HepG2 (cell line): Measurements from ENCODE around the gene NPPA. TPM values are rescaled to one million over a fixed set of nuclear protein-coding genes. Genes with fewer than 3 reads are reported as not detected.
A peak's percentile ranks its signal among the peaks of the same experiment; 100 is the strongest.

ENCODE experiments used
- ARNTL ChIP-seq: sonication (generic); formaldehyde crosslinking; IDR thresholded peaks from 2 replicates; pipeline ENCODE4 v1.4.0; 2020; ENCODE audit warnings: mild to moderate bottlenecking, missing genetic modification reagents
- CCAR2 ChIP-seq: fragments of 200-400 bp; formaldehyde crosslinking; optimal IDR thresholded peaks from 2 replicates; pipeline ENCODE3; 2018; ENCODE audit warnings: low read depth, mild to moderate bottlenecking, low read length, moderate library complexity
- FIP1L1 ChIP-seq: fragments of 200-400 bp; formaldehyde crosslinking; IDR thresholded peaks from 2 replicates; pipeline ENCODE4 v1.6.1; 2018; ENCODE audit warnings: low read depth, mild to moderate bottlenecking, low read length, moderate library complexity, borderline replicate concordance; ENCODE audit not compliant: insufficient read depth
- GABPA ChIP-seq, 2 experiments: IDR thresholded peaks; 2 replicates each; pipeline ENCODE4 v1.6.1; 2011 to 2016; ENCODE audit warnings: low read depth in 2 of 2, low read length in 1 of 2, missing biosample characterization in 1 of 2, missing genetic modification characterization in 1 of 2
- GTF3A ChIP-seq: sonication (generic); formaldehyde crosslinking; conservative IDR thresholded peaks from 2 replicates; pipeline ENCODE4 v1.4.0; 2020; ENCODE audit warnings: mild to moderate bottlenecking, missing genetic modification reagents
- HDAC1 ChIP-seq: sonication (generic); formaldehyde crosslinking; IDR thresholded peaks from 2 replicates; pipeline ENCODE4 v1.5.1; 2020; ENCODE audit warnings: mild to moderate bottlenecking, missing genetic modification reagents
- KMT2A ChIP-seq: sonication (generic); formaldehyde crosslinking; IDR thresholded peaks from 2 replicates; pipeline ENCODE4 v1.4.0; 2020; ENCODE audit warnings: missing genetic modification reagents
- SIN3A ChIP-seq: IDR thresholded peaks from 2 replicates; pipeline ENCODE4 v1.6.1; 2011; ENCODE audit warnings: low read depth, mild to moderate bottlenecking, control low read depth, low read length, borderline replicate concordance
- SKI ChIP-seq: fragments of 450-650 bp; IDR thresholded peaks from one replicate; pipeline ENCODE4 v1.6.1; 2018; ENCODE audit warnings: mild to moderate bottlenecking; ENCODE audit not compliant: partially characterized antibody
- SRF ChIP-seq: IDR thresholded peaks from 2 replicates; pipeline ENCODE4 v1.6.1; 2011; ENCODE audit warnings: mild to moderate bottlenecking, low read depth, low read length, moderate library complexity
- TCF12 ChIP-seq, 2 experiments: fragments of 450-650 bp in 1 of 2; sonication (generic) in 1 of 2; formaldehyde crosslinking in 1 of 2; IDR thresholded peaks; 2 replicates each; pipeline versions ENCODE4 v1.6.1 to v1.8.0; 2017 to 2022; ENCODE audit warnings: antibody characterized with exemption in 1 of 2, mild to moderate bottlenecking in 1 of 2, missing genetic modification reagents in 1 of 2, moderate library complexity in 1 of 2
- ZNF17 ChIP-seq: sonication (generic); formaldehyde crosslinking; IDR thresholded peaks from 2 replicates; pipeline ENCODE4 v1.5.0; 2020; ENCODE audit warnings: mild to moderate bottlenecking, missing genetic modification reagents
- ZNF563 ChIP-seq: sonication (generic); formaldehyde crosslinking; IDR thresholded peaks from 2 replicates; pipeline ENCODE4 v1.8.0; 2022; ENCODE audit warnings: mild to moderate bottlenecking, moderate library complexity, missing genetic modification reagents
- polyA plus RNA-seq, 8 experiments: library from polyadenylated mRNA; depleted of rRNA in 3 of 8; stranded (reverse) in 7 of 8; unstranded in 1 of 8; fragments of >200 nt; fragmentation: Illumina TruSeq in 4 of 8; extraction: Trizol in 4 of 8; gene quantifications; 2 replicates each; pipeline versions ENCODE4 v1.2.1 to v1.2.3, GENCODE V29; 2011 to 2016; ENCODE audit warnings: low read depth in 4 of 8, missing spikeins in 1 of 8, mixed read lengths in 1 of 8; ENCODE audit not compliant: insufficient read depth in 1 of 8
- total RNA-seq, 5 experiments: library from RNA; depleted of rRNA; stranded (reverse); fragments of >200 nt; fragmentation: Illumina TruSeq; extraction: Trizol; gene quantifications; 2 replicates each; pipeline ENCODE4 v1.2.3, GENCODE V29; 2016; ENCODE audit warnings: low read depth in 1 of 5
- TF ChIP-seq, protein P1 (sequence below): sonication (generic); formaldehyde crosslinking; IDR thresholded peaks from 2 replicates; pipeline ENCODE4 v1.4.0; 2020; ENCODE audit warnings: missing genetic modification reagents
- TF ChIP-seq, protein P2 (sequence below): sonication (generic); formaldehyde crosslinking; IDR thresholded peaks from 2 replicates; pipeline ENCODE4 v1.5.1; 2020; ENCODE audit warnings: missing genetic modification reagents, mild to moderate bottlenecking, borderline replicate concordance
- TF ChIP-seq, protein P3 (sequence below): sonication (generic); formaldehyde crosslinking; IDR thresholded peaks from 2 replicates; pipeline ENCODE4 v1.5.0; 2020; ENCODE audit warnings: missing genetic modification reagents
- TF ChIP-seq, protein P4 (sequence below): sonication (generic); formaldehyde crosslinking; IDR thresholded peaks from 2 replicates; pipeline ENCODE4 v1.9.0; 2022; ENCODE audit warnings: low read depth, missing genetic modification reagents
- TF ChIP-seq, protein P5 (sequence below): sonication (generic); formaldehyde crosslinking; IDR thresholded peaks from 2 replicates; pipeline ENCODE4 v1.4.0; 2020; ENCODE audit warnings: missing genetic modification reagents

The NPPA gene
- total and polyA plus RNA-seq, 2 of the 13 experiments (the other 11 are each of a cell fraction or from before 2014, with no cell fraction given) = not detected

DNA sequence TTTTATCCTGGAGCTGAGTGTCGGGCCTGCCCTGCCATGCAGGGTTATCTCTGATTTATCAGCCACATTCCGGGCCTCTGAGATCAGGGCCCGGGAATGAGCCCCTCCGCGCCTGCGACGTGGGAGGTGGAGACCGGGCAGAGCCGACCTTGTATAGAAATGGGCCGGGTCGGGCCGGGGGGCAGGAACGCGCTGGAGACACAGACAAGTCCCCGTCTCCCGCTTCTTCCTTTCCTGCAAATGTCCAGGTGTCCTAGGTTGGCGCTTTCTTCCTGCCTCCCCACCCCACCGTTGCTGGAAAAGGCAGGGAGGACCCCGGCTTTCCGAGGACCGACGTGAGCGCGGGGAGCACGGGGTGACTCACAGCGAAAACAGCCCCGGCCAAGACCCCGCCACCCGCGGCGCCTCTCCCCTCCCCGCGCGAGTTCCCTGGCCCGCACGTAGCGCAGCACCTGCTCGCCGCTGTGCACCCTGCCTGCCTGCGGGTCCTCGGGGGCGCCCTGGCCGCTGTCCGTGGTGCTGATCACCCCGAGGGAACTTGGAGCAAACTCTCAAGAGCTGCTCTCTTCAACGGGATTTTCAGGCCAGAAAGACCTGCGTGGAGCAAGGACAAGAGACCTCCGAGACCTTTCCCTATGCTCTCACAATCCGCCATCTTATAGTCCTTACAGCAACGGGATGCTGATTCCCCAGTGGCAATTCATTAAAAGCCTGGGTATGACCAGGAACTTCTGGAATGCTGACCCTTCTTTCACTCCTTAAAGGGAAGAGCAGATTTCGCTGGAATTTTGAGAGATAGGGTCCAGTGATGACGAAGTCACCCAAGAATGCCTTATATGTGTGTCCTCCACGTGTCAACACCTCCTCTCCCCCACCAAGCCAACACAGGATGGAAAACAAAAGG lies 11.6 kb upstream of the NPPA start (continued):
- TF ChIP-seq FIP1L1 = no peak
- TF ChIP-seq, protein P1, sequence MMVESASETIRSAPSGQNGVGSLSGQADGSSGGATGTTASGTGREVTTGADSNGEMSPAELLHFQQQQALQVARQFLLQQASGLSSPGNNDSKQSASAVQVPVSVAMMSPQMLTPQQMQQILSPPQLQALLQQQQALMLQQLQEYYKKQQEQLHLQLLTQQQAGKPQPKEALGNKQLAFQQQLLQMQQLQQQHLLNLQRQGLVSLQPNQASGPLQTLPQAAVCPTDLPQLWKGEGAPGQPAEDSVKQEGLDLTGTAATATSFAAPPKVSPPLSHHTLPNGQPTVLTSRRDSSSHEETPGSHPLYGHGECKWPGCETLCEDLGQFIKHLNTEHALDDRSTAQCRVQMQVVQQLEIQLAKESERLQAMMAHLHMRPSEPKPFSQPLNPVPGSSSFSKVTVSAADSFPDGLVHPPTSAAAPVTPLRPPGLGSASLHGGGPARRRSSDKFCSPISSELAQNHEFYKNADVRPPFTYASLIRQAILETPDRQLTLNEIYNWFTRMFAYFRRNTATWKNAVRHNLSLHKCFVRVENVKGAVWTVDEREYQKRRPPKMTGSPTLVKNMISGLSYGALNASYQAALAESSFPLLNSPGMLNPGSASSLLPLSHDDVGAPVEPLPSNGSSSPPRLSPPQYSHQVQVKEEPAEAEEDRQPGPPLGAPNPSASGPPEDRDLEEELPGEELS = peak; percentile 67; the same call in 1 of the 2 replicates
- TF ChIP-seq, protein P2, sequence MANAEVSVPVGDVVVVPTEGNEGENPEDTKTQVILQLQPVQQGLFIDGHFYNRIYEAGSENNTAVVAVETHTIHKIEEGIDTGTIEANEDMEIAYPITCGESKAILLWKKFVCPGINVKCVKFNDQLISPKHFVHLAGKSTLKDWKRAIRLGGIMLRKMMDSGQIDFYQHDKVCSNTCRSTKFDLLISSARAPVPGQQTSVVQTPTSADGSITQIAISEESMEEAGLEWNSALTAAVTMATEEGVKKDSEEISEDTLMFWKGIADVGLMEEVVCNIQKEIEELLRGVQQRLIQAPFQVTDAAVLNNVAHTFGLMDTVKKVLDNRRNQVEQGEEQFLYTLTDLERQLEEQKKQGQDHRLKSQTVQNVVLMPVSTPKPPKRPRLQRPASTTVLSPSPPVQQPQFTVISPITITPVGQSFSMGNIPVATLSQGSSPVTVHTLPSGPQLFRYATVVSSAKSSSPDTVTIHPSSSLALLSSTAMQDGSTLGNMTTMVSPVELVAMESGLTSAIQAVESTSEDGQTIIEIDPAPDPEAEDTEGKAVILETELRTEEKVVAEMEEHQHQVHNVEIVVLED (CRISPR knock-in tag) = 0 out of 2 replicates have a peak, but pooled peaks have one; percentile 26
- TF ChIP-seq ZNF563 (CRISPR knock-in tag) = peak; percentile 93; the same call in 1 of the 2 replicates
- peak; percentile 92; the same call in 1 of the 2 replicates for TF ChIP-seq SIN3A
- TF ChIP-seq HDAC1 (CRISPR knock-in tag) = peak; percentile 89
- TF ChIP-seq TCF12 (IDR thresholded peaks at IDR 0.05) = no peak
- TF ChIP-seq TCF12 (CRISPR knock-in tag; IDR thresholded peaks at IDR 0.05) = 0 out of 2 replicates have a peak, but pooled peaks have one; percentile 55
- peak; percentile 79 for TF ChIP-seq KMT2A (CRISPR knock-in tag)
- TF ChIP-seq, protein P3, sequence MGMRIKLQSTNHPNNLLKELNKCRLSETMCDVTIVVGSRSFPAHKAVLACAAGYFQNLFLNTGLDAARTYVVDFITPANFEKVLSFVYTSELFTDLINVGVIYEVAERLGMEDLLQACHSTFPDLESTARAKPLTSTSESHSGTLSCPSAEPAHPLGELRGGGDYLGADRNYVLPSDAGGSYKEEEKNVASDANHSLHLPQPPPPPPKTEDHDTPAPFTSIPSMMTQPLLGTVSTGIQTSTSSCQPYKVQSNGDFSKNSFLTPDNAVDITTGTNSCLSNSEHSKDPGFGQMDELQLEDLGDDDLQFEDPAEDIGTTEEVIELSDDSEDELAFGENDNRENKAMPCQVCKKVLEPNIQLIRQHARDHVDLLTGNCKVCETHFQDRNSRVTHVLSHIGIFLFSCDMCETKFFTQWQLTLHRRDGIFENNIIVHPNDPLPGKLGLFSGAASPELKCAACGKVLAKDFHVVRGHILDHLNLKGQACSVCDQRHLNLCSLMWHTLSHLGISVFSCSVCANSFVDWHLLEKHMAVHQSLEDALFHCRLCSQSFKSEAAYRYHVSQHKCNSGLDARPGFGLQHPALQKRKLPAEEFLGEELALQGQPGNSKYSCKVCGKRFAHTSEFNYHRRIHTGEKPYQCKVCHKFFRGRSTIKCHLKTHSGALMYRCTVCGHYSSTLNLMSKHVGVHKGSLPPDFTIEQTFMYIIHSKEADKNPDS (CRISPR knock-in tag) = no peak
- peak; percentile 77 for TF ChIP-seq ARNTL (CRISPR knock-in tag)
- no peak for TF ChIP-seq CCAR2
- peak; percentile 65; the same call in 1 of the 2 replicates for TF ChIP-seq ZNF17 (CRISPR knock-in tag)
- TF ChIP-seq, protein P4, sequence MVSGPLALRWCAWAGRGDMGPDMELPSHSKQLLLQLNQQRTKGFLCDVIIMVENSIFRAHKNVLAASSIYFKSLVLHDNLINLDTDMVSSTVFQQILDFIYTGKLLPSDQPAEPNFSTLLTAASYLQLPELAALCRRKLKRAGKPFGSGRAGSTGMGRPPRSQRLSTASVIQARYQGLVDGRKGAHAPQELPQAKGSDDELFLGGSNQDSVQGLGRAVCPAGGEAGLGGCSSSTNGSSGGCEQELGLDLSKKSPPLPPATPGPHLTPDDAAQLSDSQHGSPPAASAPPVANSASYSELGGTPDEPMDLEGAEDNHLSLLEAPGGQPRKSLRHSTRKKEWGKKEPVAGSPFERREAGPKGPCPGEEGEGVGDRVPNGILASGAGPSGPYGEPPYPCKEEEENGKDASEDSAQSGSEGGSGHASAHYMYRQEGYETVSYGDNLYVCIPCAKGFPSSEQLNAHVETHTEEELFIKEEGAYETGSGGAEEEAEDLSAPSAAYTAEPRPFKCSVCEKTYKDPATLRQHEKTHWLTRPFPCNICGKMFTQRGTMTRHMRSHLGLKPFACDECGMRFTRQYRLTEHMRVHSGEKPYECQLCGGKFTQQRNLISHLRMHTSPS (CRISPR knock-in tag) = no peak
- TF ChIP-seq SRF = no peak
- no peak for TF ChIP-seq GTF3A (CRISPR knock-in tag)
- no peak for TF ChIP-seq SKI
- TF ChIP-seq, protein P5, sequence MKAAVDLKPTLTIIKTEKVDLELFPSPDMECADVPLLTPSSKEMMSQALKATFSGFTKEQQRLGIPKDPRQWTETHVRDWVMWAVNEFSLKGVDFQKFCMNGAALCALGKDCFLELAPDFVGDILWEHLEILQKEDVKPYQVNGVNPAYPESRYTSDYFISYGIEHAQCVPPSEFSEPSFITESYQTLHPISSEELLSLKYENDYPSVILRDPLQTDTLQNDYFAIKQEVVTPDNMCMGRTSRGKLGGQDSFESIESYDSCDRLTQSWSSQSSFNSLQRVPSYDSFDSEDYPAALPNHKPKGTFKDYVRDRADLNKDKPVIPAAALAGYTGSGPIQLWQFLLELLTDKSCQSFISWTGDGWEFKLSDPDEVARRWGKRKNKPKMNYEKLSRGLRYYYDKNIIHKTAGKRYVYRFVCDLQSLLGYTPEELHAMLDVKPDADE = peak; percentile 95
- TF ChIP-seq GABPA (IDR thresholded peaks at IDR 0.05; ENCODE audit: low read depth, low read length) = no peak
- peak; percentile 28; the same call in 1 of the 2 replicates for TF ChIP-seq GABPA (CRISPR knock-in tag; IDR thresholded peaks at IDR 0.05; ENCODE audit: low read depth)
